HG03354 (cell line): ENCODE measurements around the gene ASIC2.
A peak's percentile ranks its signal among the peaks of the same experiment; 100 is the strongest.
"Not testable (repeated sequence)": the region's sequence is repeated elsewhere in the genome, so short reads cannot be mapped to it uniquely, and the experiment has no call there.

ENCODE experiments used
- ATAC-seq: cut with Tn5 transposase; IDR thresholded peaks from one replicate; pipeline ENCODE4 v1.9.1; 2021; ENCODE audit warnings: mild to moderate bottlenecking; ENCODE audit not compliant: unreplicated experiment, poor library complexity, severe bottlenecking

ASIC2 gene

GRCh38 chr17:33013596-33014375 is 279.3 kb downstream of the ASIC2 start:
- no peak for ATAC-seq

- ATAC-seq = no peak
Measured at GRCh38 chr17:33012522-33013033, 280.5 kb downstream of the ASIC2 start.

GRCh38 chr17:33009636-33010035 is 283.5 kb downstream of the ASIC2 start:
- ATAC-seq = no peak

- ATAC-seq = no peak
Measured at GRCh38 chr17:33007186-33007585, 285.9 kb downstream of the ASIC2 start.

GRCh38 chr17:33002246-33002645 is 290.8 kb downstream of the ASIC2 start:
- no peak for ATAC-seq

- no peak for ATAC-seq
Measured at GRCh38 chr17:32998887-32999228, 294.2 kb downstream of the ASIC2 start.

- ATAC-seq = peak; percentile 62
Measured at GRCh38 chr17:32998111-32998886, 294.8 kb downstream of the ASIC2 start.

GRCh38 chr17:32995416-32996045 is 297.6 kb downstream of the ASIC2 start:
- ATAC-seq = no peak

GRCh38 chr17:32993977-32994376 is 299.1 kb downstream of the ASIC2 start:
- no peak for ATAC-seq

GRCh38 chr17:32992321-32993033 is 300.6 kb downstream of the ASIC2 start:
- ATAC-seq = no peak

- ATAC-seq = no peak
Measured at GRCh38 chr17:32988481-32989101, 304.5 kb downstream of the ASIC2 start.

- not testable (repeated sequence) for ATAC-seq
Measured at GRCh38 chr17:32987868-32988267, 305.2 kb downstream of the ASIC2 start.

- not testable (repeated sequence) for ATAC-seq
Measured at GRCh38 chr17:32987453-32987805, 305.7 kb downstream of the ASIC2 start.

- no peak for ATAC-seq
Measured at GRCh38 chr17:32985050-32985756, 307.9 kb downstream of the ASIC2 start.

GRCh38 chr17:32981611-32982010 is 311.5 kb downstream of the ASIC2 start:
- ATAC-seq = not testable (repeated sequence)

GRCh38 chr17:32980230-32980629 is 312.9 kb downstream of the ASIC2 start:
- ATAC-seq = no peak

GRCh38 chr17:32976605-32977004 is 316.5 kb downstream of the ASIC2 start:
- ATAC-seq = no peak

GRCh38 chr17:32976131-32976530 is 317.0 kb downstream of the ASIC2 start:
- no peak for ATAC-seq

GRCh38 chr17:32971171-32971570 is 321.9 kb downstream of the ASIC2 start:
- ATAC-seq = no peak
